GM19397 (cell line): ENCODE results near the gene HTR2C.

Experiments used
- ATAC-seq: cut with Tn5 transposase; IDR thresholded peaks from one replicate; pipeline ENCODE4 v1.9.1; 2021; ENCODE audit warnings: mild to moderate bottlenecking, moderate library complexity; ENCODE audit not compliant: unreplicated experiment

The HTR2C gene

DNA sequence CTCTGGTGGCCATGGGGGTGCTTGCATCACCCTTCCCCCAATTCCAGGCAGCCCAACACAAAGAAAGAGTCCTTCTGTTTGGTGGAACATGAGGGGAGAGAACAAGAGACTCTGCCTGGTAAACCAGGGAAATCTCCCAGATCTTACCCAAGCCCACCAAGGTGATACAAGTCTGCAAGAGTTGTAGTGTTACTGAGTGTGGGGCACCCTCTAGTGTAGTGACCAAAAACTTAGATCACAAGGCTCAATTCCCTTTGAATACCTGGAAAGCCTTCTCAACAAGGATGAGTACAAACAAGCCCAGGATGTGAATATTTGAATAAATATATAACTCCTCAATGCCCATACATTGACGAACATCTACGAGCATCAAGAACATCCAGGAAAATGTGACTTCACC, 368.8 kb downstream of the HTR2C start:
- ATAC-seq = no peak
